K562 (cell line): ENCODE data around the gene NCOA6. TPM values are rescaled to one million over a fixed set of nuclear protein-coding genes. Genes with fewer than 3 reads are reported as not detected.

ENCODE experiments used
- BACH1 ChIP-seq: fragments of 200-800 bp; sonication (Bioruptor generic); IDR thresholded peaks from 2 replicates; pipeline ENCODE4 v1.6.1; 2016; ENCODE audit warnings: missing genetic modification characterization, missing compliant biosample characterization
- DNMT1 ChIP-seq: fragments of 450-650 bp; IDR thresholded peaks from 2 replicates; pipeline ENCODE4 v1.6.1; 2016; ENCODE audit warnings: antibody characterized with exemption, mild to moderate bottlenecking
- DPF2 ChIP-seq: fragments of 450-650 bp; IDR thresholded peaks from 2 replicates; pipeline ENCODE4 v1.6.1; 2016
- ERF ChIP-seq: fragments of 450-650 bp; formaldehyde crosslinking; IDR thresholded peaks from 2 replicates; pipeline ENCODE4 v1.4.0; 2020; ENCODE audit warnings: mild to moderate bottlenecking, mixed read lengths
- HMG20A ChIP-seq: fragments of 450-650 bp; formaldehyde crosslinking; conservative IDR thresholded peaks from 2 replicates; pipeline ENCODE4 v1.4.0; 2020; ENCODE audit warnings: mild to moderate bottlenecking, mixed read lengths
- JUND ChIP-seq, 2 experiments: IDR thresholded peaks; 2 replicates in 1 of 2; 3 replicates in 1 of 2; pipeline ENCODE4 v1.6.1; 2011; ENCODE audit warnings: borderline replicate concordance in 2 of 2, low read depth in 2 of 2, low read length in 2 of 2, improper control_type of control experiment in 1 of 2, missing biosample characterization in 1 of 2, missing genetic modification characterization in 1 of 2, missing genetic modification reagents in 1 of 2
- MTA2 ChIP-seq: fragments of 450-650 bp; IDR thresholded peaks from 2 replicates; pipeline ENCODE4 v1.6.1; 2016; ENCODE audit warnings: low read depth
- NFE2L1 ChIP-seq: fragments of 450-650 bp; IDR thresholded peaks from 2 replicates; pipeline ENCODE4 v1.6.1; 2016; ENCODE audit warnings: missing genetic modification characterization, low read depth, mild to moderate bottlenecking, missing compliant biosample characterization, moderate library complexity, borderline replicate concordance
- NR1H2 ChIP-seq: sonication (generic); formaldehyde crosslinking; IDR thresholded peaks from 2 replicates; pipeline ENCODE4 v1.4.0; 2020; ENCODE audit warnings: mild to moderate bottlenecking, missing genetic modification reagents
- POLR3A ChIP-seq: IDR thresholded peaks from 2 replicates; pipeline ENCODE4 v1.6.1; 2011; ENCODE audit warnings: borderline replicate concordance, mild to moderate bottlenecking, moderate library complexity; ENCODE audit not compliant: insufficient read length, insufficient read depth; ENCODE audit errors: extremely low read depth
- RFX7 ChIP-seq: fragments of 250-450 bp; sonication (Bioruptor Pico); IDR thresholded peaks from 2 replicates; pipeline ENCODE4 v1.5.1; 2021; ENCODE audit warnings: mild to moderate bottlenecking
- polyA plus RNA-seq, 8 experiments: library from polyadenylated mRNA; depleted of rRNA in 4 of 8; stranded (reverse) in 5 of 8; unstranded in 3 of 8; fragments of >200 nt; fragmentation: Nextera tagmentation in 2 of 8; fragmentation: Illumina TruSeq in 1 of 8; extraction: Ambion mirVana in 2 of 8; extraction: Trizol in 1 of 8; gene quantifications; 2 replicates each; pipeline versions ENCODE4 v1.2.1 to v1.2.3, GENCODE V29; 2011 to 2014; ENCODE audit warnings: inconsistent platforms in 1 of 8, missing spikeins in 1 of 8
- total RNA-seq, 7 experiments: library from RNA; depleted of rRNA in 6 of 7; stranded (reverse); fragments of >200 nt in 6 of 7; fragmentation: Illumina TruSeq in 2 of 7; extraction: Trizol in 2 of 7; gene quantifications; 2 replicates each; pipeline versions ENCODE4 v1.2.1 to v1.2.3, GENCODE V29; 2011 to 2021; ENCODE audit warnings: low replicate concordance in 1 of 7
- TF ChIP-seq, protein P1 (sequence below), 2 experiments: IDR thresholded peaks in 1 of 2; conservative IDR thresholded peaks in 1 of 2; 2 replicates each; pipeline ENCODE4 v1.6.1; 2016; ENCODE audit warnings: low read depth in 2 of 2, mild to moderate bottlenecking in 1 of 2, missing compliant biosample characterization in 1 of 2, missing genetic modification characterization in 1 of 2, moderate library complexity in 1 of 2
- TF ChIP-seq, protein P2 (sequence below): sonication (generic); formaldehyde crosslinking; IDR thresholded peaks from 2 replicates; pipeline ENCODE4 v1.8.0; 2022; ENCODE audit warnings: missing genetic modification reagents, mild to moderate bottlenecking, moderate library complexity, borderline replicate concordance
- TF ChIP-seq, protein P3 (sequence below): fragments of 250-450 bp; sonication (Bioruptor Pico); IDR thresholded peaks from 2 replicates; pipeline ENCODE4 v1.8.0; 2021; ENCODE audit warnings: moderate library complexity, mild to moderate bottlenecking, inconsistent platforms

Gene NCOA6
- total and polyA plus RNA-seq, 9 of the 15 experiments (the other 6 are each of a cell fraction or from before 2014, with no cell fraction given) = 6.1 to 25.0 (median 9.5) TPM

DNA sequence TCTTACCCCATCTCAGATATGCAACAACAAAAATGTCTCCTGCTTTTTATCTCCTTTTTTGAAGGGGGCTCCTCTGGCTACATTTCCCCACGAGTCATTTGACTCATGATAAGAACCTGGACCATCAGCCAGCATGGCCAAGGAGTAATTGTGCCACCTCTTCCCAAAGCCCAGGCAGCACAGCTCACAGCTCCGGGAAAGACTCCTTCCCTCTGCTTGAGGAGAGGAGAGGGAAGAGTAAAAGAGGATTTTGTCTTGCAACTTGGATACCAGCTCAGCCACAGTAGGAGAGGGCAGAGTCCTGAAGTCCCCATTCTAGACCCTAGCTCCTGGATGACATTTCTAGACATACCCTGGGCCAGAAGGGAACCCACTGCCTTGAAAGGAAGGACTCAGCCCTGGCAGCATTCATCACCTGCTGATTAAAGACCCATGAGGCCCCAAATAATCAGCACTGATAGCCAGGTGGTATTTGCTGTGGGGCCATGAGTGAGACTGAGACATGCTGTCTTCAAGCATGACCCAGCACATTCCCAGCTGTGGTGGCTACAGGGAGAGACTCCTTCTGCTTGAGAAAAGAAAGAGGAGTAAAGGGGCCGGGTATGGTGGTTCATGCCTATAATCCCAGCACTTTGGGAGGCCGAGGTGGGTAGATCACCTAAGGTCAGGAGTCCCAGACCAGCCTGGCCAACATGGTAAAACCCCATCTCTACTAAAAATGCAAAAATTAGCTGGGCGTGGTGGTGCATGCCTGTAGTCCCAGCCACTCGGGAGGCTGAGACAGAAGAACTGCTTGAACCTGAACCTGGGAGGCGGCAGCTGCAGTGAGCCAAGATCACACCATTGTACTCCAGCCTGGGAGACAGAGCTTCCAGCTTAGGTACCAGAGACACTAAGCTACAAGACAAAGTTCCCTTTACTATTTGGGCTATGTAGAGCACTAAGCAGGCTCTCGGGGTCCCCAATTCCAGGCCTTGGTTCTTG lies 28.1 kb downstream of the NCOA6 start (continued):
- TF ChIP-seq, protein P1, sequence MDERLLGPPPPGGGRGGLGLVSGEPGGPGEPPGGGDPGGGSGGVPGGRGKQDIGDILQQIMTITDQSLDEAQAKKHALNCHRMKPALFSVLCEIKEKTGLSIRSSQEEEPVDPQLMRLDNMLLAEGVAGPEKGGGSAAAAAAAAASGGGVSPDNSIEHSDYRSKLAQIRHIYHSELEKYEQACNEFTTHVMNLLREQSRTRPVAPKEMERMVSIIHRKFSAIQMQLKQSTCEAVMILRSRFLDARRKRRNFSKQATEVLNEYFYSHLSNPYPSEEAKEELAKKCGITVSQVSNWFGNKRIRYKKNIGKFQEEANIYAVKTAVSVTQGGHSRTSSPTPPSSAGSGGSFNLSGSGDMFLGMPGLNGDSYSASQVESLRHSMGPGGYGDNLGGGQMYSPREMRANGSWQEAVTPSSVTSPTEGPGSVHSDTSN (CRISPR knock-in tag; IDR thresholded peaks at IDR 0.05; ENCODE audit: low read depth) = no peak
- TF ChIP-seq, protein P1 (tag; conservative IDR thresholded peaks at IDR 0.05; ENCODE audit: low read depth) = 0 out of 2 replicates have a peak, but pooled peaks have one; percentile 44
- no peak for TF ChIP-seq MTA2
- no peak for TF ChIP-seq POLR3A
- TF ChIP-seq, protein P2, sequence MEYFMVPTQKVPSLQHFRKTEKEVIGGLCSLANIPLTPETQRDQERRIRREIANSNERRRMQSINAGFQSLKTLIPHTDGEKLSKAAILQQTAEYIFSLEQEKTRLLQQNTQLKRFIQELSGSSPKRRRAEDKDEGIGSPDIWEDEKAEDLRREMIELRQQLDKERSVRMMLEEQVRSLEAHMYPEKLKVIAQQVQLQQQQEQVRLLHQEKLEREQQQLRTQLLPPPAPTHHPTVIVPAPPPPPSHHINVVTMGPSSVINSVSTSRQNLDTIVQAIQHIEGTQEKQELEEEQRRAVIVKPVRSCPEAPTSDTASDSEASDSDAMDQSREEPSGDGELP (CRISPR knock-in tag) = peak; percentile 86
- TF ChIP-seq NR1H2 (CRISPR knock-in tag) = no peak
- TF ChIP-seq NFE2L1 (tag) = 0 out of 2 replicates have a peak, but pooled peaks have one; percentile 18
- no peak for TF ChIP-seq JUND (IDR thresholded peaks at IDR 0.05; ENCODE audit: borderline replicate concordance, low read depth, low read length)
- TF ChIP-seq JUND (tag; IDR thresholded peaks at IDR 0.05; ENCODE audit: borderline replicate concordance, low read depth, low read length) = 0 out of 3 replicates have a peak, but pooled peaks have one; percentile 29
- no peak for TF ChIP-seq DNMT1
- TF ChIP-seq BACH1 (tag) = 0 out of 2 replicates have a peak, but pooled peaks have one; percentile 33
- no peak for TF ChIP-seq HMG20A
- TF ChIP-seq, protein P3, sequence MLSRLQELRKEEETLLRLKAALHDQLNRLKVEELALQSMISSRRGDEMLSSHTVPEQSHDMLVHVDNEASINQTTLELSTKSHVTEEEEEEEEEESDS (CRISPR knock-in tag) = no peak
- TF ChIP-seq RFX7 (CRISPR knock-in tag) = no peak
- no peak for TF ChIP-seq ERF (CRISPR knock-in tag)
- TF ChIP-seq DPF2 = peak; percentile 71
